ENCODE results near the gene PCSK4. TPM values are rescaled to one million over a fixed set of nuclear protein-coding genes. Genes with fewer than 3 reads are reported as not detected.

PCSK4 gene
- total and polyA plus RNA-seq, 2 of the 13 experiments (the other 11 are each of a cell fraction or from before 2014, with no cell fraction given) = 2.0 to 2.7 TPM

DNA sequence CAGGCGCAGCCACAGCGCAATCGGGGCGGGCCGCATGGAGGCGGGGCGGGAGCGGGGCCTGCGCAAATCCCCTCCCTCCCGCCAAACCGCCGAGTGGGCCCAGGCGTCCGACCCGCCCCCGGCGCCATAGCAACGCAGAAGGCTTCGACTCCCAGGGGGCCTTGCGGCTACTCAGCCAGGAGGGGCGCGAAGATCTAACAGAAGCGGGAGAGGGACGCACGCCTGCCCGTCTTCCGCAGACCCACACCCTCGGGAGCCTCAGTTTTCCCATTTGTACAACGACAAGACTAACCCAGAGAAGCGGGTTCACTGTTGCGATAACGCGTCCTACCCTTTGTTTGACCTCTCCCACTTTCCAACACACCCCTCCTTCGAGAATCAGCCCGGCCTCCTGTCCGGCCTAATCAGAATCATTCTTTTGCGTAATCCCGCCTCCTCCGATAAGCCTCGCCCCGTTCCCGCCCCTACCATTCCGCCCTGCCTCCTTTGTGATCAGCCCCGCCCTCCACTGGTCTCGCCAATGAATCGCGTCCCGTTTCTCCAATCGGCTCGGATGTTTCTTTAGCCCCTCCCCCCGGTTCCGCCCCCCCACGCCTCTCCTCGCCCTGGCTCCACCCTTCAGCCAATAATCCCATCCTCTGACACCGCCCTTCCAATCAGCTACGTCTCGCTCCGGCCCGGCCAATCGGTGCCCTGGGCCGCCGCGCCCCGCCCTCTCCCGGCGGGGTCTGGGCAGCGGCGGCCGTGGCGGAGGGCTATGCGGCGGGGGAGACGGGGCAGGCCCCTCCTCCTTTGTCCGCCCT, at the start of gene PCSK4 (continued):
- TF ChIP-seq, protein P1, sequence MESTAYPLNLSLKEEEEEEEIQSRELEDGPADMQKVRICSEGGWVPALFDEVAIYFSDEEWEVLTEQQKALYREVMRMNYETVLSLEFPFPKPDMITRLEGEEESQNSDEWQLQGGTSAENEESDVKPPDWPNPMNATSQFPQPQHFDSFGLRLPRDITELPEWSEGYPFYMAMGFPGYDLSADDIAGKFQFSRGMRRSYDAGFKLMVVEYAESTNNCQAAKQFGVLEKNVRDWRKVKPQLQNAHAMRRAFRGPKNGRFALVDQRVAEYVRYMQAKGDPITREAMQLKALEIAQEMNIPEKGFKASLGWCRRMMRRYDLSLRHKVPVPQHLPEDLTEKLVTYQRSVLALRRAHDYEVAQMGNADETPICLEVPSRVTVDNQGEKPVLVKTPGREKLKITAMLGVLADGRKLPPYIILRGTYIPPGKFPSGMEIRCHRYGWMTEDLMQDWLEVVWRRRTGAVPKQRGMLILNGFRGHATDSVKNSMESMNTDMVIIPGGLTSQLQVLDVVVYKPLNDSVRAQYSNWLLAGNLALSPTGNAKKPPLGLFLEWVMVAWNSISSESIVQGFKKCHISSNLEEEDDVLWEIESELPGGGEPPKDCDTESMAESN (CRISPR knock-in tag; conservative IDR thresholded peaks at IDR 0.05) = peak; percentile 66; the same call in 1 of the 2 replicates
- TF ChIP-seq THAP11 (CRISPR knock-in tag; IDR thresholded peaks at IDR 0.05) (peak; percentile 55), ZNF180 (CRISPR knock-in tag; IDR thresholded peaks at IDR 0.05; ENCODE audit: borderline replicate concordance, low read depth) (no peak), ZNF546 (CRISPR knock-in tag; conservative IDR thresholded peaks at IDR 0.05) (no peak), ZNF737 (CRISPR knock-in tag; IDR thresholded peaks at IDR 0.05; ENCODE audit: borderline replicate concordance) (no peak), ZNF326 (CRISPR knock-in tag; IDR thresholded peaks at IDR 0.05; ENCODE audit: borderline replicate concordance) (no peak), ADNP (CRISPR knock-in tag; IDR thresholded peaks at IDR 0.05) (no peak), ZFX (CRISPR knock-in tag; IDR thresholded peaks at IDR 0.05; ENCODE audit: low read depth) (peak; percentile 32), PTBP1 (IDR thresholded peaks at IDR 0.05; ENCODE audit: low read depth, low read length, poor library complexity, severe bottlenecking) (no peak), HNRNPLL (IDR thresholded peaks at IDR 0.05; ENCODE audit: low read depth, low read length, poor library complexity, severe bottlenecking) (peak; percentile 92), ZNF121 (CRISPR knock-in tag; IDR thresholded peaks at IDR 0.05) (no peak), CCDC6 (CRISPR knock-in tag; IDR thresholded peaks at IDR 0.05) (no peak), SPEN (CRISPR knock-in tag; IDR thresholded peaks at IDR 0.05; ENCODE audit: low read depth) (0 out of 2 replicates have a peak, but pooled peaks have one; percentile 67), PCBP2 (optimal IDR thresholded peaks at IDR 0.05; ENCODE audit: low read depth, low read length, poor library complexity, severe bottlenecking) (no peak), SMC3 (IDR thresholded peaks at IDR 0.05; ENCODE audit: low read length) (no peak), KDM5B (CRISPR knock-in tag; IDR thresholded peaks at IDR 0.05; ENCODE audit: borderline replicate concordance) (no peak; the same call in 1 of the 2 replicates)
- TF ChIP-seq, protein P2, sequence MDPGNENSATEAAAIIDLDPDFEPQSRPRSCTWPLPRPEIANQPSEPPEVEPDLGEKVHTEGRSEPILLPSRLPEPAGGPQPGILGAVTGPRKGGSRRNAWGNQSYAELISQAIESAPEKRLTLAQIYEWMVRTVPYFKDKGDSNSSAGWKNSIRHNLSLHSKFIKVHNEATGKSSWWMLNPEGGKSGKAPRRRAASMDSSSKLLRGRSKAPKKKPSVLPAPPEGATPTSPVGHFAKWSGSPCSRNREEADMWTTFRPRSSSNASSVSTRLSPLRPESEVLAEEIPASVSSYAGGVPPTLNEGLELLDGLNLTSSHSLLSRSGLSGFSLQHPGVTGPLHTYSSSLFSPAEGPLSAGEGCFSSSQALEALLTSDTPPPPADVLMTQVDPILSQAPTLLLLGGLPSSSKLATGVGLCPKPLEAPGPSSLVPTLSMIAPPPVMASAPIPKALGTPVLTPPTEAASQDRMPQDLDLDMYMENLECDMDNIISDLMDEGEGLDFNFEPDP (CRISPR knock-in tag; conservative IDR thresholded peaks at IDR 0.05) = no peak
- TF ChIP-seq, protein P3, sequence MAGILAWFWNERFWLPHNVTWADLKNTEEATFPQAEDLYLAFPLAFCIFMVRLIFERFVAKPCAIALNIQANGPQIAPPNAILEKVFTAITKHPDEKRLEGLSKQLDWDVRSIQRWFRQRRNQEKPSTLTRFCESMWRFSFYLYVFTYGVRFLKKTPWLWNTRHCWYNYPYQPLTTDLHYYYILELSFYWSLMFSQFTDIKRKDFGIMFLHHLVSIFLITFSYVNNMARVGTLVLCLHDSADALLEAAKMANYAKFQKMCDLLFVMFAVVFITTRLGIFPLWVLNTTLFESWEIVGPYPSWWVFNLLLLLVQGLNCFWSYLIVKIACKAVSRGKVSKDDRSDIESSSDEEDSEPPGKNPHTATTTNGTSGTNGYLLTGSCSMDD (CRISPR knock-in tag; IDR thresholded peaks at IDR 0.05) = no peak
- TF ChIP-seq, protein P4, sequence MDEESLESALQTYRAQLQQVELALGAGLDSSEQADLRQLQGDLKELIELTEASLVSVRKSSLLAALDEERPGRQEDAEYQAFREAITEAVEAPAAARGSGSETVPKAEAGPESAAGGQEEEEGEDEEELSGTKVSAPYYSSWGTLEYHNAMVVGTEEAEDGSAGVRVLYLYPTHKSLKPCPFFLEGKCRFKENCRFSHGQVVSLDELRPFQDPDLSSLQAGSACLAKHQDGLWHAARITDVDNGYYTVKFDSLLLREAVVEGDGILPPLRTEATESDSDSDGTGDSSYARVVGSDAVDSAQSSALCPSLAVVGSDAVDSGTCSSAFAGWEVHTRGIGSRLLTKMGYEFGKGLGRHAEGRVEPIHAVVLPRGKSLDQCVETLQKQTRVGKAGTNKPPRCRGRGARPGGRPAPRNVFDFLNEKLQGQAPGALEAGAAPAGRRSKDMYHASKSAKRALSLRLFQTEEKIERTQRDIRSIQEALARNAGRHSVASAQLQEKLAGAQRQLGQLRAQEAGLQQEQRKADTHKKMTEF (CRISPR knock-in tag; IDR thresholded peaks at IDR 0.05) = peak; percentile 65; the same call in 1 of the 2 replicates
- TF ChIP-seq, protein P5, sequence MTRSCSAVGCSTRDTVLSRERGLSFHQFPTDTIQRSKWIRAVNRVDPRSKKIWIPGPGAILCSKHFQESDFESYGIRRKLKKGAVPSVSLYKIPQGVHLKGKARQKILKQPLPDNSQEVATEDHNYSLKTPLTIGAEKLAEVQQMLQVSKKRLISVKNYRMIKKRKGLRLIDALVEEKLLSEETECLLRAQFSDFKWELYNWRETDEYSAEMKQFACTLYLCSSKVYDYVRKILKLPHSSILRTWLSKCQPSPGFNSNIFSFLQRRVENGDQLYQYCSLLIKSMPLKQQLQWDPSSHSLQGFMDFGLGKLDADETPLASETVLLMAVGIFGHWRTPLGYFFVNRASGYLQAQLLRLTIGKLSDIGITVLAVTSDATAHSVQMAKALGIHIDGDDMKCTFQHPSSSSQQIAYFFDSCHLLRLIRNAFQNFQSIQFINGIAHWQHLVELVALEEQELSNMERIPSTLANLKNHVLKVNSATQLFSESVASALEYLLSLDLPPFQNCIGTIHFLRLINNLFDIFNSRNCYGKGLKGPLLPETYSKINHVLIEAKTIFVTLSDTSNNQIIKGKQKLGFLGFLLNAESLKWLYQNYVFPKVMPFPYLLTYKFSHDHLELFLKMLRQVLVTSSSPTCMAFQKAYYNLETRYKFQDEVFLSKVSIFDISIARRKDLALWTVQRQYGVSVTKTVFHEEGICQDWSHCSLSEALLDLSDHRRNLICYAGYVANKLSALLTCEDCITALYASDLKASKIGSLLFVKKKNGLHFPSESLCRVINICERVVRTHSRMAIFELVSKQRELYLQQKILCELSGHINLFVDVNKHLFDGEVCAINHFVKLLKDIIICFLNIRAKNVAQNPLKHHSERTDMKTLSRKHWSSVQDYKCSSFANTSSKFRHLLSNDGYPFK (CRISPR knock-in tag; IDR thresholded peaks at IDR 0.05; ENCODE audit: borderline replicate concordance) = no peak

Data from HepG2 (cell line).